GM19043 (cell line): ENCODE measurements around the gene ZW10.
"Not testable (repeated sequence)": the region's sequence is repeated elsewhere in the genome, so short reads cannot be mapped to it uniquely, and the experiment has no call there.

Experiments
- ATAC-seq: cut with Tn5 transposase; IDR thresholded peaks from one replicate; pipeline ENCODE4 v1.9.1; 2021; ENCODE audit warnings: low read depth; ENCODE audit not compliant: unreplicated experiment

ZW10 gene

DNA sequence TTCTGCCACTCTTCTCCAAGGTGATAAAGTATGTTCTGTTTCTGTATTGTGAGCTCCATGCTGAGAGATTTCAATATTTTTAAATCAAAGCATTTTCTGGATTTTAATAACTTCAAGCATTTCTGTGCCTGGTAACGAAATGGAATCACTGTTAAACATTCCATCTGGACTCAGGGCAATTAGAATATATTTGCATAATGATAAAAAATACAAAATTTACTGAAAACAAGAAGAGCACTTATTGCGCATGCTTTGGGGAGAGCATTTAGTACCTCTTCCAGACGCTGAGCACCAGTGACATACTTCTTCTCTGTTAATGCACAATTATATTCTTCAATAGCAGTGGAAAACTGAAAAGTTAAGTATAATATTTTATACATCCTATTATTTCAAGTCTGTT lies 13.3 kb downstream of the ZW10 start:
- no peak for ATAC-seq

DNA sequence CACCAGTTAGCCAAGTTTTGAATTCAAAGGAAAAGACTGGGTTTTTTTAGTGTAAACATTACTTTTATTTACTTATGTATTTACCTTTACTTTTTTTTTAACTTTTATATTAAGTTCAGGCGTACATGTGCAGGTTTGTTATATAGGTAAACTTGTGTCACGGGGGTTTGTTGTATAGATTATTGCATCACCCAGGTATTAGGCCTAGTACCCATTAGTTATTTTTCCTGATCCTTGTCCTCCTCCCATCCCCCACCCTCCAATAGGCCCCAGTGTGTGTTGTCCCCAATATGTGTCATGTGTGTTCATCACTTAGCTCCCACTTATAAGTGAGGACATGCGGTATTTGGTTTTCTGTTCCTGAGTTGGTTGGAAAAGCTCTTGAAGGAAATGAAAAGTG lies 20.6 kb downstream of the ZW10 start:
- no peak for ATAC-seq

DNA sequence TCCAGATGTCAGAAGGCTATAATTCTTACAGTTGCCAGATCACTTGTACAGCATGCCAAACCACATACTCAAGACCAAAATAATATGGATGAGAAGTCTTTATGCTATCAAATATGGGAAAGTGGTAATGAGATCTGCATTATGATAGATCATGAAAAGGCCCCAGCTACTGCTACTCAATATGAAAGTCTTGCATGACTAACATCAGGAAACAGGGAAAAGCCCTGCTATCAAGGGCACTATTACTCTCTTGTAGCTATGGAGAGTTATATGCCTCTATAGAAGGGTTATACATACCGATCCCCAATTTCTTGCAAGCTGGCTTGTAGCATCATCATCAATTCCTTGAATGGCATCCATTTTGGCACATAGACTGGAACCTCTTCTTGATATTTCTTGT lies 37.2 kb downstream of the ZW10 start:
- ATAC-seq = no peak

- no peak for ATAC-seq
These were observed 41.4 kb downstream of the ZW10 start for GRCh38 chr11:113732092-113732491.

DNA sequence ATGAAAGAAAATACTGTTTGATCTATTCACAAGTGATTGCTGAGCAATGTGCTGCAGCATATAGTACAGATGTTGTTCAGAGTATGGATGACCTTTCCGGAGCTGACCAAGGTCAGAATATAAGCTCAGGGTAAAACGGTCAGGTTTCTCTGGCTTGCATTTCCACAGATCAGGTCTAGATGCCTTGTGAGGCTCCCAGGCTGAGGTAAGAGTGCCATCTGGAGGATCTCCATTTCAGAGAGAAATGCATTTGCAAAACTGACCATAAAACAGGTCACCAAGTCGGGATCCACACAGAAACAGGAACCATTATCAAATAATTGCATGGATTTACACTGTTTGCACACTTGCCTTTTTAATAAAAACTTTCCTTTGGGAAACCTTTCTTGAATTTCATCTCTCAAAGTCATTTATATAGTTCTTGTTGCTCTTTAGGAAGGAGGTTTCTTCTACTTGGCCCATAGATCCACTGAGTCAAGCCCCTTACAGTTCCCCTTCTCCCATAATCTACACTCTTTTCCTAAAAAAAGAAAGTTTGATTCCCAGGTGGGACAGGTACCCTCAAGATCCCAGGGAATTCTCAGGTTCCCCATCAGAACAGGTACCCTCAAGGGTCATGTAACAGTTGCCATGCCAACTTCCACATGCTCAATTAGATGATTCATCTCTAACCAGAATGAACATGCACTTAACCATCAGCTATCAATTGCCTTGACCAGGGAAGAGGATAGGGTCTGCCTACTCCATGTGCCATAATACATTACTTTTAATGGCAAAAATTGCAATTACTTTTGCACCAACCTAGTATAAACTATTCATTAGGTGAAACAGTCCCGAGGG lies 42.4 kb downstream of the ZW10 start:
- ATAC-seq = no peak

DNA sequence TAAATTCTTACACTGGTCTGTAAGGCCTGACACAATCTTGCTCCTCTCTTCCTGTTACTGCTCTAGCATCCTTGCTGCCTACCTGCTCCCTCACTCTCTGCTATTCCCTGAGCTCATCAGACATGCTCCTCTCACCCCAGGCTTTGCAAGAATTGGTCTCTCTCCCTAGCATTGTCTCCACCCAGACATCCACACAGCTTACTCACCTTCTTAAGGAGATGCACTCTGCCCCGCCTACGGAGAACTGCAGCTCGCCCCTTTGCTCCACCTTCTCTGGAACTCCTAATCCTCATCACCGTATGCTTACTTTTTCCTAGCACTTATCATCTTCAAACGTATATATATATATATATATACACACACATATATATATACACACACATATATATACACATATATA lies 44.0 kb downstream of the ZW10 start:
- no peak for ATAC-seq

DNA sequence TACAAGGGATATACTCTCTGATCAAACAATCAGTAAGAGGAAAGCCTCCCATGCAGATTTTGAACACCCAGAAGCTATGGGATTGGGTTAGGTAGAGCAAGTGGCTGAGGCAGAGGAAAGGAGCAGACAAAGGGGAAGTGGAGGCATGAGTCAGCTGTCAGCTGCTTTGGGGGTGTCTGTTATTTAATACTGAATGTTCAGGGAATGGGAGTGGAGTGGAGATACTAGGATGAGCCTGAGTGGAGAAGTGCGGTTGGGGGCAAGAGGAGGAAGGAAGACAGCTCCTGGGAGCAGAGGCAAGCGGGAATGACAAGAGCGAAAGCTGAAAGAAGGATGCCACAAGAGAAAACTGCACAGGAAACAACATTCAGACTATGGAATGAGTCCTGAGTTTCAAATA lies 44.7 kb downstream of the ZW10 start:
- no peak for ATAC-seq

GRCh38 chr11:113725913-113726312 lies 47.6 kb downstream of the ZW10 start:
- no peak for ATAC-seq

DNA sequence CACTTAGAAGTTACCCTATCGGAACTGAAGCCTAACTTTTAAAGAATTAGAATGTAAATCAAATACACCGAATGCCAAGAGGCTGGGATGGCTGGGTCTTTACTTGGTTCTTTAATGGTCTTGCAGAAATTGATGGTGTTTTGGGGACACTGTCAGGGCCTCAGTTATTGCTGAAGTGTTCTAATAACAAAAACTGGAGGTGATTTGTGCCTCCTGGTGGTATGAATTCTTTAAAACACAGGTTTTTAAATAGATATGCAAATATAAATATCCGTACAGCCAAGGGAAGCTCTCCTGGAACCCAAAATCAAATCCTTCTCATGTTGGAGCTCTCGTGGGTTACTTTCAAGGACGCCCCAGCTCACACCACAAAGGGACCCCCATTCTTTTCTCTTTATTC lies 48.1 kb downstream of the ZW10 start:
- ATAC-seq = no peak

- ATAC-seq = no peak
These were observed 48.7 kb downstream of the ZW10 start for GRCh38 chr11:113724778-113725177.

DNA sequence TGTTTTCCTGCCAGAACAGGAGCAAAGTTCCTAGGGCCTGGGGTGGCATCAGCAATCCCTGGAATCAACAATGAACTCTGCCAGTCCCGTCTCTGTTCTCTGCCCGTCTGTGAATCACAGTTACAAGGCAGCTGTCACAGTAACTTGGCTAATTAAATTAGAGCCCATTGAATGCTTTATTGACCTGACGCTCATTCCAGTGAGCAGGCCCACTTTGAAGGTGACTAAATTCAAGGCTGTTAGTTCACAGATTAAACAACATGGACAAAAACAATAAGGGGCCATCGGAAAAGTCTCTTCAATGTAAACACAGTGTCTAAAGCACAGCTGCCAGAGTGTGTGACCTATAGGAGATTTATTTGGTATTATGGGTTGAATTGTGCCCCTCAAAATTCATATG lies 49.7 kb downstream of the ZW10 start:
- no peak for ATAC-seq

DNA sequence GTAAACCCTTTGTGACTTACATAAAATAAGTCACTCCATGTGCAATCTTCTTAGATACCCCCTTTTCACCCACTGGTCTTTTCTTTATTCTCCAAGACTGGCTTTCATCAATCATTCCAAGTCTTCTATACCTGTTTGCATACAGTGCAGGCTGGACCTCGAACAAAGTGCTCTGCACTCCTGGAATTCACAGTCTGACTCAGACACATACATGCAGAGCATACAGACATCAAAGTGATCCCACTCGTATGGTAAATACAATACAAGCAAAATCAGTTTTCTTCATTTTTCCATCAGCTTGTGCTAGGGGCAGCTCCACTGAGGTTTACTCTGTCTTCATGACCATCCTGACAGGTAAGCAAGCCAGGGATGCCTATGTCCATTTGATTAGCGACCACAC lies 50.6 kb downstream of the ZW10 start:
- ATAC-seq = no peak

GRCh38 chr11:113722221-113722620 lies 51.3 kb downstream of the ZW10 start:
- ATAC-seq = no peak

- no peak for ATAC-seq
These were observed 51.9 kb downstream of the ZW10 start for GRCh38 chr11:113721462-113722066.

DNA sequence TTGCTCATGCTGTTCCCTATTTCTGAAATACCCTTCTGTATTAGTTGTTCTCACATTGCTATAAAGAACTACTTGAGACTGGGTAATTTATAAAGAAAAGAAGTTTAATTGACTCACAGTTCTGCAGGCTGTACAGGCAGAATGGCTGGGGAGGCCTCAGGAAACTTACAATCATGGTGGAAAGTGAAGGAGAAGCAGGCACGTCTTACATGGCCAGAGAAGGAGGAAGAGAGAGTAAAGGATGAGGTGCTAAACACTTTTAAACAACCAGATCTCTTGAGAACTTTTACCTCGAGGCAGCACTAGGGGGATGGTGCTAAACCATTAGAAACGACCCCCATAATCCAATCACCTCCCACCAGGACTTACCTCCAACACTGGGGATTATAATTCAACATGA lies 53.0 kb downstream of the ZW10 start:
- not testable (repeated sequence) for ATAC-seq

DNA sequence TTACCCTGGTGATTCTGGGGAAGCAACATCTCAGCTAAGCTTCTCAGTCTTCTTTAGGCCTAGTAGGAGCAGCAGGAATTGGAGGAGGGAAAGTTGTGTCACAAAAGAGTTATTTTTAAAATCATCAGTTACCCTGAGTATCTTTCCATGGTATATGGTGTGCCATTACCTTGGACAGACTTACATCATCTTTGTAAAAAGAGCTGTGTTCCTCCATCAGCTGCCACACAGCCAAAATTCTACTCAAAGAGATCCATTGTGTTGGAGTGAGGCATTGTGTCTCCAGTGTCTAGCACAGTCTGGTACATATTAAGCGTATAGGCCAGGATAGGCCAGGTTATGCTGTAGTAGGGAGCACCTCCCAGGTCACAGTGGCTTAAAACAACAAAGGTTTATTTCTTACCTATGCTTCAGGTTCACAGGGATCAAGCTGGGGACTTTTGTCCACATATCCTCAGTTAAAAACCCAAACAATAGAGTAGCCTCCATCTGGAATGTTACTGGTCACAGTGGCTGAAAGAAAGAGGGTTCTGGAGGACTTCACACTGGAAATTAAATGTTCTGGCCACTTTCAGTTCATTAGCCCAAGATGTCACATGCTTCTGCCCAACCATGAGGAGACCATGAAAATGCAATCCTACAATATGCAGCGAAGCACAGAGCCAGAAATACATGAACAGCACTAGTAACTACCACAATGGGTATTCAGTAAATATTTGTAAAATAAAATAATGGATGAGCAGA lies 57.4 kb downstream of the ZW10 start:
- ATAC-seq = no peak

- ATAC-seq = no peak
These were observed 58.2 kb downstream of the ZW10 start for GRCh38 chr11:113715273-113715672.

GRCh38 chr11:113710989-113711388 lies 62.5 kb downstream of the ZW10 start:
- no peak for ATAC-seq

- no peak for ATAC-seq
These were observed 67.4 kb downstream of the ZW10 start, which contains the start of gene TMPRSS5 for GRCh38 chr11:113705871-113706655. TSS of gene TMPRSS5 (minus strand) at chr11:113706308. CDS start at chr11:113706224, 84 bp downstream.

- ATAC-seq = not testable (repeated sequence)
These were observed 69.9 kb downstream of the ZW10 start for GRCh38 chr11:113703551-113703950.

GRCh38 chr11:113701491-113701890 lies 72.0 kb downstream of the ZW10 start:
- ATAC-seq = no peak
